ENCODE data around the gene LPCAT1. TPM values are rescaled to one million over a fixed set of nuclear protein-coding genes. Genes with fewer than 3 reads are reported as not detected.

The LPCAT1 gene
- total and polyA plus RNA-seq, 10 of the 15 experiments (the other 5 are each of a cell fraction or from before 2014, with no cell fraction given) = 2.3 to 109 (median 72.7) TPM

DNA sequence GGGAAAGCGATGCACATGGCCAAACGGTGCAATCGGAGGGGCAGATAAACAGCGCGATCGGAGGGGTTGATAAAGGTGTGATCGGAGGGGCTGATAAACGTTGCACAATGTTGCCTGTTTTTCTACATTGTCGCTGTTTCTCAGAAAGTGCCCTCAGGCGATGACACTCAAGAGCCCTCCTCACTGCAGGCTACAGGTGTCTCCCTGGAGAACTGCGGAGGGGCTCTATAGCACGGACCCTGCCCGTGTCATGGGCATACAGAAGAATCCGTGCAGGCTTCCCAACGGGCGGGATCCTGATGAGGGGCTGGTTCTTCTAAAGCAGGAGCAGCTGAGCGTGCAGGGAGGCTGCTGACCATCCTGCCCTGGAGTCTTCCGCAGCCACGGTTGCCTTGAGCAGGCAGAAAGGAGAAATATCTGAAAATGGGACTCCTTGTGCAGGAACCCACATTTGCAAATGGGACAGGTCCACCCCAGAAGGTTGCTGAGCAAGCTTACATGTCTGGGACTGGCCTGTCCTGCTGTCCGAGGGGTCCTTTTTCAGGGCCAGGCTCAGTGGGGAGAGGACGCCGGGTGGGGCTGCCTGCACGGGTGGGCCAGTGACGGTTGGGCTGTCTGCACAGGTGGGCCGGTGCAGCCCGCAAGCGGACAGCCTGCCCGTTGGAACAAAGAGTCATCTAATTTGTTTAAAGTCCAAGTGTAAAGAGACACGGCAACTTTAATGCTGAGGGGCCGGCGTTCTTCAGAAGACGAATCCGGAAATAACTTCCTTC lies 25.1 kb upstream of the LPCAT1 start (continued):
- no peak for TF ChIP-seq ZNF207 (IDR thresholded peaks at IDR 0.05; ENCODE audit: borderline replicate concordance)
- no peak for TF ChIP-seq RUNX3 (IDR thresholded peaks at IDR 0.05; ENCODE audit: low read length)
- no peak for TF ChIP-seq SPI1 (IDR thresholded peaks at IDR 0.05; ENCODE audit: borderline replicate concordance, insufficient read depth, low read depth, low read length)
- TF ChIP-seq HDGF (IDR thresholded peaks at IDR 0.05) = no peak

GRCh38 chr5:1547655-1548054 lies 23.9 kb upstream of the LPCAT1 start:
- no peaks in the 10 kb centered on the region for H3K79me2 ChIP-seq (ENCODE audit: control insufficient read depth, insufficient read depth, low read length)
- no peaks in the 10 kb centered on the region for H3K4me1 ChIP-seq (ENCODE audit: control insufficient read depth, insufficient read depth, low read length)
- intact Hi-C loops (cut with micrococcal nuclease; ENCODE audit: unreplicated experiment) = no loop called here
- WGBS (ENCODE audit: insufficient coverage, insufficient replicate concordance, low lambda C conversion rate, missing lambda C conversion rate) = 46% methylated on average over 6 of the region's 6 CpGs
- no peak overlapping the region for H3K4me2 ChIP-seq (ENCODE audit: control insufficient read depth, insufficient read depth)
- RAD21 ChIA-PET (ENCODE audit: unreplicated experiment) = no interaction called here
- ATAC-seq (no peak), FAIRE-seq (no peak), DNase-seq (ENCODE audit: low read depth, low spot score) (no peak)
- no peaks in the 10 kb centered on the region for H3K36me3 ChIP-seq (ENCODE audit: control insufficient read depth in 2 of 2, insufficient read depth in 2 of 2, low read length in 1 of 2)
- BruUV-seq (replicated peaks) = no TSS peak
- POLR2A ChIA-PET = no interaction called here
- H3K9me3 ChIP-seq (replicated peaks; ENCODE audit: control insufficient read depth, insufficient read depth, low read length) = no peaks in the 10 kb centered on the region
- no peak overlapping the region for H3K4me3 ChIP-seq
- no peak overlapping the region for H3K27ac ChIP-seq (ENCODE audit: control insufficient read depth, insufficient read depth)
- H3K27me3 ChIP-seq (replicated peaks in 1 of 2; ENCODE audit: control insufficient read depth in 2 of 2, insufficient read depth in 2 of 2, low read length in 1 of 2) = no peaks in the 10 kb centered on the region; a peak in 1 of 4 replicates
- SMC1A ChIA-PET (ENCODE audit: uncharacterized antibody, unreplicated experiment) = no interaction called here
- in situ Hi-C loops (cut with MboI) = no loop called here
- H2AFZ ChIP-seq (ENCODE audit: control insufficient read depth, low read depth, low read length) = no peak overlapping the region
- no peak overlapping the region for H3K9ac ChIP-seq (ENCODE audit: control insufficient read depth, insufficient read depth, low read length)
- CTCF ChIA-PET = no interaction called here
- no peaks in the 10 kb centered on the region for H4K20me1 ChIP-seq (ENCODE audit: control insufficient read depth, insufficient read depth)
- TF ChIP-seq HSF1 (IDR thresholded peaks at IDR 0.05; ENCODE audit: low read depth, low read length) = no peak
- no peak for TF ChIP-seq TAF1 (IDR thresholded peaks at IDR 0.05; ENCODE audit: borderline replicate concordance, low read depth, low read length)
- TF ChIP-seq ZNF207 (IDR thresholded peaks at IDR 0.05; ENCODE audit: borderline replicate concordance) = no peak
- no peak for TF ChIP-seq CHD1 (IDR thresholded peaks at IDR 0.05; ENCODE audit: low read depth, low read length)
- TF ChIP-seq, protein P1, sequence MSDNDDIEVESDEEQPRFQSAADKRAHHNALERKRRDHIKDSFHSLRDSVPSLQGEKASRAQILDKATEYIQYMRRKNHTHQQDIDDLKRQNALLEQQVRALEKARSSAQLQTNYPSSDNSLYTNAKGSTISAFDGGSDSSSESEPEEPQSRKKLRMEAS (IDR thresholded peaks at IDR 0.05; ENCODE audit: low read depth, low read length) = no peak
- TF ChIP-seq RELA (IDR thresholded peaks at IDR 0.05; ENCODE audit: borderline replicate concordance, partially characterized antibody) = no peak
- no peak for TF ChIP-seq LARP7 (IDR thresholded peaks at IDR 0.05)
- TF ChIP-seq EGR1 (IDR thresholded peaks at IDR 0.05; ENCODE audit: borderline replicate concordance in 1 of 2, low read depth in 2 of 2, low read length in 2 of 2) = no peak
- no peak for TF ChIP-seq SKIL (IDR thresholded peaks at IDR 0.05; ENCODE audit: low read depth, poor library complexity, severe bottlenecking)
- no peak for TF ChIP-seq RBBP5 (conservative IDR thresholded peaks at IDR 0.05)
- no peak for TF ChIP-seq CEBPB (IDR thresholded peaks at IDR 0.05; ENCODE audit: borderline replicate concordance in 1 of 2, low read depth in 2 of 2, low read length in 2 of 2)
- no peak for TF ChIP-seq YY1 (IDR thresholded peaks at IDR 0.05; ENCODE audit: low read depth, low read length)
- TF ChIP-seq, protein P2, sequence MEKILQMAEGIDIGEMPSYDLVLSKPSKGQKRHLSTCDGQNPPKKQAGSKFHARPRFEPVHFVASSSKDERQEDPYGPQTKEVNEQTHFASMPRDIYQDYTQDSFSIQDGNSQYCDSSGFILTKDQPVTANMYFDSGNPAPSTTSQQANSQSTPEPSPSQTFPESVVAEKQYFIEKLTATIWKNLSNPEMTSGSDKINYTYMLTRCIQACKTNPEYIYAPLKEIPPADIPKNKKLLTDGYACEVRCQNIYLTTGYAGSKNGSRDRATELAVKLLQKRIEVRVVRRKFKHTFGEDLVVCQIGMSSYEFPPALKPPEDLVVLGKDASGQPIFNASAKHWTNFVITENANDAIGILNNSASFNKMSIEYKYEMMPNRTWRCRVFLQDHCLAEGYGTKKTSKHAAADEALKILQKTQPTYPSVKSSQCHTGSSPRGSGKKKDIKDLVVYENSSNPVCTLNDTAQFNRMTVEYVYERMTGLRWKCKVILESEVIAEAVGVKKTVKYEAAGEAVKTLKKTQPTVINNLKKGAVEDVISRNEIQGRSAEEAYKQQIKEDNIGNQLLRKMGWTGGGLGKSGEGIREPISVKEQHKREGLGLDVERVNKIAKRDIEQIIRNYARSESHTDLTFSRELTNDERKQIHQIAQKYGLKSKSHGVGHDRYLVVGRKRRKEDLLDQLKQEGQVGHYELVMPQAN (conservative IDR thresholded peaks at IDR 0.05) = no peak
- no peak for TF ChIP-seq TCF12 (IDR thresholded peaks at IDR 0.05; ENCODE audit: low read depth, low read length)
